Activated naive CD4-positive, alpha-beta T cell treated with anti-CD3 and anti-CD28 coated beads for 36 hours (primary cell): ENCODE measurements around the gene XRN1. TPM values are rescaled to one million over a fixed set of nuclear protein-coding genes. Genes with fewer than 3 reads are reported as not detected.
"Not testable (repeated sequence)": the region's sequence is repeated elsewhere in the genome, so short reads cannot be mapped to it uniquely, and the experiment has no call there.

ENCODE experiments used
- CTCF ChIA-PET: fragments of 350-600 bp; sonication (Branson Sonifier 250); formaldehyde crosslinking; loops from one replicate; lab custom pipeline; 2021; ENCODE audit warnings: antibody characterized with exemption; lab: Charles Lee
- DNase-seq: peaks from one replicate; pipeline ENCODE4 v3.0.0-alpha.2; 2020
- H3K27ac Mint-ChIP-seq: one replicate; pipeline ENCODE4 v1.8.0; 2021; ENCODE audit warnings: mild to moderate bottlenecking, mixed read lengths
- H3K27me3 Mint-ChIP-seq: one replicate; pipeline ENCODE4 v1.8.0; 2021; ENCODE audit warnings: low read depth, mixed read lengths
- H3K36me3 Mint-ChIP-seq: one replicate; pipeline ENCODE4 v1.8.0; 2021; ENCODE audit warnings: low read depth, mixed read lengths
- H3K4me1 Mint-ChIP-seq: one replicate; pipeline ENCODE4 v1.8.0; 2021; ENCODE audit warnings: low read depth, mixed read lengths
- H3K4me3 Mint-ChIP-seq: one replicate; pipeline ENCODE4 v1.8.0; 2021; ENCODE audit warnings: mild to moderate bottlenecking, moderate library complexity, mixed read lengths
- H3K9me3 Mint-ChIP-seq: one replicate; pipeline ENCODE4 v1.8.0; 2021; ENCODE audit warnings: mixed read lengths
- intact Hi-C: fragments of 100-400 bp; cut with micrococcal nuclease; formaldehyde crosslinking; loops from one replicate; pipeline ENCODE4 v1.15.1; 2023
- total RNA-seq, 2 experiments: library from RNA; stranded (reverse); gene quantifications; one replicate each; pipeline ENCODE4 v1.2.3, GENCODE V29; 2021

XRN1 gene
- total RNA-seq, 2 experiments from 2014 or later: 63.9 to 64.5 TPM

DNA sequence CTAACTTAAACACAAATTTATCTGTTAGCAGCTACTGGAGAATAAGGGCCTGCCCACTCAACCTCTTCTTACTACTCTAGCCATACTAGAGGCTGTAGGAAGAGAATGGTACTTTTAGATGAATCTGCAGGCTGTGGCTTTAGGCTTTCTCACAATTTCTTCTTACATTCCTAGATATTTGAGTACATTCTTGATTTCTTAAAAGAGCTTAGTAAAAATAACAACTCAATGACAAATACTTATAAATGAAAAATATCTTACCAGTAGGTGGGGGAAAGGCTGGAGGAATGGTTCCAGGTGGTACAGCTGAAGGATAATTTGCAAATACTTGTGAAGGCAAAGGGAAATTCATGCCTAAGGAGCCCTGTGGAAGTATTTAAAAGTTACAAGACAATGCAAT lies 129.5 kb downstream of the XRN1 start:
- Mint-ChIP-seq H3K4me3 (no peak overlapping the region), H3K36me3 (peaks cover 26% of the 10 kb centered on the region), H3K9me3 (no peaks in the 10 kb centered on the region), H3K27me3 (no peaks in the 10 kb centered on the region), H3K4me1 (peaks cover 3% of the 10 kb centered on the region), H3K27ac (no peak overlapping the region)
- no peak for DNase-seq
- intact Hi-C loops: no loop called here
- CTCF ChIA-PET: interaction anchor here (0.7 to 1.8 kb wide), 2 partner anchors 53 to 618 kb away, joined by 3 to 4 read pairs; no protein-coding TSS in a partner anchor

DNA sequence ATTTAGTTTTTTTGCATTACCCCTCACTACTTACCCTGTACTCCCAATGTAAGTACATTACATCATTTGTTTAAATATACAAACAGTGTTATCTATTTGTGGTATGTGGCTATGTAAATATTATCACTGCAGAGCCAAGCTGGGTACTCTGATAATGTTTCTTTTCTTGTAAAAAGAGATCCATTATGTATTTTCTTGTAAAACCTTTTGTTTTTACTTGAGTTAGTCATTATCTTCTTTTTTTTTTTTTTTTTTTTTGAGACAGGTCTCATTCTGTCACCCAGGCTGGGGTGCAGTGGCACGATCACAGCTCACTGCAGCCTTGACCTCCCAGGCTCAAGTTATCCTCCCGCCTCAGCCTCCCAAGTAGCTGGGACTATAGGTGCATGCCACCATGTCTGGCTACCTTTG lies 131.9 kb downstream of the XRN1 start:
- DNase-seq, H3K4me3 Mint-ChIP-seq, H3K27ac Mint-ChIP-seq, H3K9me3 Mint-ChIP-seq, H3K4me1 Mint-ChIP-seq, H3K27me3 Mint-ChIP-seq, intact Hi-C loops: not testable (repeated sequence)
- CTCF ChIA-PET: interaction anchor here (0.6 kb wide), 1 partner anchor 295 kb away, joined by 3 read pairs; no protein-coding TSS in a partner anchor
- peaks cover 31% of the 10 kb centered on the region for H3K36me3 Mint-ChIP-seq

DNA sequence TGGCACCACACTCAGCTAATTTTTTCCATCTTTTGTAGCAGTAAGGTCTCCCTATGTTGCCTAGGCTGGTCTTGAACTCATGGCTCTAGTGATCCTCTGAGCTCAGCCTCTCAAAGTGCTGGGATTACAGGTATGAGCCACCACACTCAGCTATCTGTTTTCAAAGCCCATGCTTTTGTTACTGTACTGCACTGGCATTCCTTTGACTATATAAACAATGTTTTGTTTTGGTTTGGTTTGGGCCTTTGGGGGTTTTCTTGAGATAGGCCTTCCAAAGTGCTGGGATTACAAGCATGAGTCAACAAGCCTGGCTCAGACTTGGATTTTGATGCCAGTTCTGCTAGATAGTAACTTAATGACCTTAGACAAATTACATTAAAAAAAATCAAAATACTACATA lies 132.8 kb downstream of the XRN1 start:
- Mint-ChIP-seq H3K4me1 (no peaks in the 10 kb centered on the region), H3K27ac (no peak overlapping the region), H3K4me3 (no peak overlapping the region), H3K36me3 (peaks cover 29% of the 10 kb centered on the region), H3K27me3 (no peaks in the 10 kb centered on the region), H3K9me3 (no peaks in the 10 kb centered on the region)
- intact Hi-C loops: no loop called here
- no peak for DNase-seq
- CTCF ChIA-PET: no interaction called here

DNA sequence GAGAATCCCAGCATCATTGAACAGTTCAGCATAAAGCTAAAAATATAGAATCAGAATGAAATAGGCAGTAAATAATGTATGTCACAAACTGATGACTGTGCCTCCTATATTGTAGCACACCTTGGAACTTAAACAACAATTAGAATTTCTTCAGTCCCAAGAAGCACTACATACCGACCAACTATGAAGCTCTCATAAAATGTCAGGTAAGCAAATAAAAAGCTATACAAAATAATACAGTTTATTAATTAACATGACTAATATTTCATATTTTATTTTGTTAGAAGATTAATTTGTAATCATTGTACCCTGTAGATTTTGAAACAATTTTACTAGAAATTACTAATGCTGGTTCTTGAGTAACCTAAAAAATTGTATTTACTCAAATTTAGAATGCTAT lies 137.4 kb downstream of the XRN1 start:
- Mint-ChIP-seq H3K9me3 (peaks cover 4% of the 10 kb centered on the region), H3K4me3 (no peak overlapping the region), H3K4me1 (no peaks in the 10 kb centered on the region), H3K27ac (no peak overlapping the region), H3K36me3 (peaks cover 36% of the 10 kb centered on the region), H3K27me3 (no peaks in the 10 kb centered on the region)
- CTCF ChIA-PET: no interaction called here
- intact Hi-C loops: no loop called here
- no peak for DNase-seq

DNA sequence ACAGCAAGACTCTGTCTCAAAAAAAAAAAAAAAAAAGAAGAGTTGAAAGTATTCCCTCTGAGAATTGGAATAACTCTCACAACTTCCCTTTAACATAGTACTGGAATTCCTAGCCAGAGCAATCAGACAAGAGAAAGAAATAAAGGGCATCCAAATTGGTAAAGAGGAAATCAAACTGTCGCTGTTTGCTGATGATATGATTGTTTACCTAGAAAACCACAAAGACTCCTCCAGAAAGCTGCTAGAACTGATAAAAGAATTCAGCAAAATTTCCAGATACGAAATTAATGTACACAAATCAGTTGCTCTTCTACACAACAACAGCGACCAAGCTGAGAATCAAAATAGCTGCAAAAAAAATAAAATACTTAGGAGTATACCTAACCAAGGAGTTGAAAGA lies 145.0 kb downstream of the XRN1 start:
- H3K27ac Mint-ChIP-seq, H3K4me3 Mint-ChIP-seq, CTCF ChIA-PET, intact Hi-C loops, DNase-seq, H3K27me3 Mint-ChIP-seq, H3K4me1 Mint-ChIP-seq: not testable (repeated sequence)
- Mint-ChIP-seq H3K36me3 (peaks cover 56% of the 10 kb centered on the region), H3K9me3 (peaks cover 37% of the 10 kb centered on the region)

DNA sequence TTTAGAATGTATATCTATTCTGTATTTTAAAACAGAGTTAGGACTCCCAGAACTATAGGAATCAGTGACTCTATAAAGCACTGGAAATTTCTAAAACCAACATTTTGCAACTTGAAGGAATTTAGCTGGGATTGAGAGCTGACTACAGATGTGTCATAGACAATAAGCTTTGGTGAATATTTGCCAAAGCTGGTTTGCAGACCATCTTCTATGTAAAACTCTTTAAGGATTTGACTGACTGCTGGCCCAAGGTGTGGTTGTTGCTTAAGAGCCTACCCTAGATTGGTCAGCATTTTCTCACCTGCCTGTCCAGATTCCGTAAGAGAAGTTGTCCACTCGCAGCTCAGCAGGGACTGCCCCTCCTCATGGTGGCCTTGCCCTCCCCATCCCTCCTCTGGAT lies 149.2 kb downstream of the XRN1 start:
- DNase-seq: no peak
- Mint-ChIP-seq H3K36me3 (peaks cover 27% of the 10 kb centered on the region), H3K9me3 (peaks cover 18% of the 10 kb centered on the region), H3K27ac (no peak overlapping the region), H3K27me3 (no peaks in the 10 kb centered on the region), H3K4me1 (no peaks in the 10 kb centered on the region), H3K4me3 (no peak overlapping the region)
- intact Hi-C loops: no loop called here
- CTCF ChIA-PET: no interaction called here

DNA sequence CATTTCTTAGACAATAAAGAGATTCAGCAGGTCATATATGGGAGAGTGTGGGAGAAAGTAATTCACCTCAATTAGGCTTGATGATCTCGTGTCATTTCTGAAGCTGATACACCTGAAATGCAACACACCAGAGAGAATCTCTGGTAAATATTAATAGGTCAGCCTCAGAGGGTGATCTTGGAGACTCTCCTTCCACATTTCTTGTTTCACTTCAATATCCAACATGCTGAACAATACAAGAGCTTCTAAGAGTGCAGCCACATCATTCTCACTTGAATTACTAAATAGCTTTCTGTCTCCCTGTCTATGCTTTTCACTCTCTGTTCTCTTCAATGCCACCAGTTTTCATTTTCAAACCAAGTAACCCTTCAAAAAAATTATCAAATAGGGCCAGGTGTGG lies 151.3 kb downstream of the XRN1 start:
- intact Hi-C loops: no loop called here
- peaks cover 3% of the 10 kb centered on the region for H3K9me3 Mint-ChIP-seq
- no peaks in the 10 kb centered on the region for H3K4me1 Mint-ChIP-seq
- H3K27me3 Mint-ChIP-seq: no peaks in the 10 kb centered on the region
- CTCF ChIA-PET: interaction anchor here (0.7 kb wide), 1 partner anchor 230 kb away, joined by 4 read pairs; no protein-coding TSS in a partner anchor
- H3K36me3 Mint-ChIP-seq: peaks cover 9% of the 10 kb centered on the region
- H3K27ac Mint-ChIP-seq: no peak overlapping the region
- DNase-seq: no peak
- no peak overlapping the region for H3K4me3 Mint-ChIP-seq

DNA sequence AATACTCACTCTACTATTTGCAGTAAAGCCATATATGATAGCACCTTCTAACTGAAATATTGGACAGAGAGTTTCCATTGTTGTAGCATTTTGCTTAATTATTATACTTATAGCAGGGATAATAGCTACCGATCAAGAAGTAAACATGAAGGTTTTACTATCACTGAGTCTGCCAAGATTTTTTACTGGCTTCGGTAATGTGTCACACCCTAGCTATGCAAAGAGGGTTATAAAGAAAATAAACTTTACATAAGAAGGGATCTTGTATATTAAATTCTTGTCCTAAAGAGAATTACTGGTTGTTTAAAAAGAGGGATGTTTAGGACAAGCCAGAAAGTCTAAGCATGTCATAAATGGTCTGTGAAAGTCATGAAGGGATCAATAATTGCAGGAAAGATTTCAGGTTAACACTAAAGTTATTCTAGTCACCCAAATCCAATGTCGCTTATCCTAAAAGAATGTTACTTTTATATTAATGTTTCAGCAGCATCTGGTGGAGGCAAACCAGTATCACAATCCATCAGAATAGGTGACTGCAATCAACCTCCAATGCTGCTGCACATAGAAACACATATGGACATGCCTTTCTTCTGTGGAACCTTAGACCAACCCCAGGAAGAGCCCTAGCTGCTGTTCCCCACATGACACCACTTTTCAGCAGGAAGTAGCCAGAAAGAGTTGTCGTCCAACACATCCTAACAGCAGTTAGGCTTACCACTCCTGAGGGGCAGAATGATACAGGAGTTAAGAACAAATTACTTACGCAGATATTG lies 159.8 kb downstream of the XRN1 start:
- peaks cover 14% of the 10 kb centered on the region for H3K36me3 Mint-ChIP-seq
- CTCF ChIA-PET: no interaction called here
- intact Hi-C loops: no loop called here
- no peak for DNase-seq
- H3K9me3 Mint-ChIP-seq: peaks cover 18% of the 10 kb centered on the region
- no peaks in the 10 kb centered on the region for H3K27me3 Mint-ChIP-seq
- H3K4me1 Mint-ChIP-seq: no peaks in the 10 kb centered on the region
- H3K4me3 Mint-ChIP-seq: no peak overlapping the region
- no peak overlapping the region for H3K27ac Mint-ChIP-seq

DNA sequence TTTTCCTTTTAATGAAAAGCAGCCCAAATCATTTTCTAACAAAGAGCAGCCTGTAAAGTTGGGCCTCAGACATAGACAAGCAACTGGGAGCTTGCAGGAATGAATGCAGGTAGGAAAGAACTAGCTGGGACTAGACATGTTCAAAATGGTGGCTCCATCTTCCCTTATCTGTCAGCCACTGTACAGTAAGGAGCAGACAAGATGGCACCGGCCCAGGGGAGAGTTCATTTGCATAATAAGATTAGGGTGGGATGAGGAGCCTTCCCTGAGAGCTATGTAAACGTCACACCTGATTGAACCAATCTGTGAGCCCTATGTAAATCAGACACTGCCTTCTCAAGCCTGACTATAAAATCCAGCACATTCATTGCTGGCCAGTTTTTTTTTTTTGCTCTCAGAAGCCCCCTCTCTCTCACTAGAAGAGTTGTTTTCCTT lies 162.7 kb downstream of the XRN1 start:
- H3K27ac Mint-ChIP-seq: no peak overlapping the region
- no peaks in the 10 kb centered on the region for H3K4me1 Mint-ChIP-seq
- peaks cover 13% of the 10 kb centered on the region for H3K36me3 Mint-ChIP-seq
- no peaks in the 10 kb centered on the region for H3K27me3 Mint-ChIP-seq
- no peak overlapping the region for H3K4me3 Mint-ChIP-seq
- CTCF ChIA-PET: interaction anchor here (0.6 kb wide), 1 partner anchor 151 kb away, joined by 3 read pairs; no protein-coding TSS in a partner anchor
- no peak for DNase-seq
- H3K9me3 Mint-ChIP-seq: peaks cover 16% of the 10 kb centered on the region
- intact Hi-C loops: no loop called here

DNA sequence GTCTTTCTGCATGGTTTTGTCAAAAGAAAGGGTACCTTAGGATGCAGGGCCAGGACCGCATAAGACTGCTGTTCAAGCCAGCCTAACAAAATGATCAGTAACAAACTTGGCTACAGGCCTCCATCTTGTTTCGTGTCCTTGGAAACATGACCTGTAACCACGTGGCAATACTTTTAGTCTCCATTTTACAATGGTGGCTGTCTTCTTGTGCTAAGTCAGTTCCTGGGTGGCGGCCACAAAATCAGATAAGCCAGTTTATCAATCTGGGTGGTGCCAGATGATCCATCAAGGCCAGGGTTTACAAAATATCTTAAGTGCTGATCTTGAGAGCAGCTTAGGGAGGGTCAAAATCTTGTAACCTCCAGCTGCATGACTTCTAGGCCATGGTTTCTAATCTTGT lies 165.3 kb downstream of the XRN1 start:
- no peak for DNase-seq
- intact Hi-C loops: no loop called here
- Mint-ChIP-seq H3K36me3 (no peaks in the 10 kb centered on the region), H3K9me3 (peaks cover 3% of the 10 kb centered on the region), H3K4me1 (peaks cover 2% of the 10 kb centered on the region), H3K4me3 (no peak overlapping the region), H3K27ac (no peak overlapping the region), H3K27me3 (no peaks in the 10 kb centered on the region)
- CTCF ChIA-PET: interaction anchor here (0.5 to 4.9 kb wide), 3 partner anchors 102 to 259 kb away, joined by 3 to 53 read pairs (median 4); no protein-coding TSS in a partner anchor

DNA sequence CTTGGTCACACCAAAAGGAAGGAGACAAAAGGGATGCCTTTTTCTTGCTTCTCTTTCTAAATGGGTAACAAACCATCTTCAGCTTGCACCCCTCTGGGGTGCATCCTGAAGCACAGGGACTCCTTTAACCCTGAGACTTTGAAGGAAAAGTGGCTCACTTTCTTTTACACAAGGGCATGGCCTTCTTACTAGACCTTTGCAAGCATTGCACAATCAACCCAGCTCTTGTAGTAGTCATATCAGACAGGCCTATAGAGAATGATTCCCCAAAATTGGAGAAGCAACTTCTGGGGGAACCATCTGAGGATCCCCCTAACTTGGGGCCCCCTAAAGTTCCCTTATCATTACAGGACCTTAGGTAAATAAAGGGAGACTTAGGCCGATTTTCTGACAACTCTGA lies 166.4 kb downstream of the XRN1 start:
- Mint-ChIP-seq H3K27me3 (no peaks in the 10 kb centered on the region), H3K4me3 (no peak overlapping the region), H3K9me3 (peaks cover 2% of the 10 kb centered on the region), H3K27ac (no peak overlapping the region), H3K4me1 (peaks cover 2% of the 10 kb centered on the region), H3K36me3 (no peaks in the 10 kb centered on the region)
- CTCF ChIA-PET: interaction anchor here (0.5 to 4.9 kb wide), 3 partner anchors 64 to 157 kb away, joined by 3 to 53 read pairs (median 4); no protein-coding TSS in a partner anchor
- no peak for DNase-seq
- intact Hi-C loops: no loop called here

DNA sequence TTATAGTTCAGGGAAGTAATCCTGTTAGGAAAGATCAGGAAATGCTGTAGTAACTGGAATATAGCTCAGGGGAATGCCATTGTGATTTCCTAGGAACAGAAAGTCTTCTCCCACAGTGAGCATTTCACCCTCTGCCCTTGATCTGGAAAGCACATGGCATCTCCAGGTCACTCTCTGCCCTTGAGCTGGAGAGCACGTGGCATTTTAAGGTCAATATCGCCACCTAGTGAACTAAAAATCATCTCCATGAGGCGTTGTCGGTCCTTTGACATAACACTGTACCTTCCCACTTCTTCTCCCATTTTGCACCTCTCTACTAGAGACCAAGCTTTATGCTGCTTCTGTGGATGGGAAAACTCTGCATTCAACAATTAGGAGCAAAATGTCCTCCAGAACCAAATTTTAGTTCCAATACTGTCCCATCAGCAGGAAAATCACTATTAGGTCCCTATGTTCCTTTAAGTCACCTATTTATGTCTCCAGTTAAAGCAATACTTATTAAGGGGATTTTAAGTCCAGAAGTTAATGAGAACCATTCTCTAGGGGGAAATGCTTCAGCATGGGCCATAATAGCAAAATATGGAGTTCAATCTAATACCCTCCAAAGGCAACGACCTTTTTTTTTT lies 167.8 kb downstream of the XRN1 start:
- intact Hi-C loops: loop anchor here (1.0 kb wide), 5 partner anchors 154 to 820 kb away; partner anchors contain the start of gene RNF7
- H3K4me3 Mint-ChIP-seq: no peak overlapping the region
- DNase-seq: peak; percentile 54
- H3K27ac Mint-ChIP-seq: no peak overlapping the region
- CTCF ChIA-PET: interaction anchor here (0.6 to 4.9 kb wide), 22 partner anchors 10 to 320 kb away, joined by 3 to 53 read pairs (median 4); no protein-coding TSS in a partner anchor
- peaks cover 2% of the 10 kb centered on the region for H3K9me3 Mint-ChIP-seq
- no peaks in the 10 kb centered on the region for H3K36me3 Mint-ChIP-seq
- no peaks in the 10 kb centered on the region for H3K27me3 Mint-ChIP-seq
- peaks cover 2% of the 10 kb centered on the region for H3K4me1 Mint-ChIP-seq
